Skeletal muscle satellite cell (primary cell): ENCODE results near the gene PPFIA4. TPM values are rescaled to one million over a fixed set of nuclear protein-coding genes. Genes with fewer than 3 reads are reported as not detected.
A peak's percentile ranks its signal among the peaks of the same experiment; 100 is the strongest.
"Not testable (repeated sequence)": the region's sequence is repeated elsewhere in the genome, so short reads cannot be mapped to it uniquely, and the experiment has no call there.

Experiments
- H3K27me3 ChIP-seq: 2 replicates; pipeline ENCODE4 v1.7.0; 2013; ENCODE audit warnings: low read length; ENCODE audit not compliant: control insufficient read depth, insufficient read depth
- H3K36me3 ChIP-seq: 2 replicates; pipeline ENCODE4 v1.7.0; 2013; ENCODE audit warnings: mild to moderate bottlenecking, control low read depth, low read length; ENCODE audit not compliant: insufficient read depth
- H3K4me1 ChIP-seq: 2 replicates; pipeline ENCODE4 v1.7.0; 2013; ENCODE audit warnings: low read length; ENCODE audit not compliant: control insufficient read depth, insufficient read depth
- H3K4me2 ChIP-seq: 2 replicates; pipeline ENCODE4 v1.7.0; 2013; ENCODE audit warnings: mild to moderate bottlenecking, low read length
- H3K4me3 ChIP-seq: 2 replicates; pipeline ENCODE4 v1.7.0; 2013; ENCODE audit warnings: low read length
- H3K9ac ChIP-seq: 2 replicates; pipeline ENCODE4 v1.7.0; 2013; ENCODE audit warnings: mild to moderate bottlenecking, low read depth, low read length, moderate library complexity
- H3K9me3 ChIP-seq: replicated peaks from 2 replicates; pipeline ENCODE4 v1.7.0; 2013; ENCODE audit warnings: mild to moderate bottlenecking, control low read depth, low read length
- total RNA-seq: library from RNA; depleted of rRNA; stranded (reverse); fragments of >200 nt; gene quantifications from 2 replicates; pipeline ENCODE4 v1.2.3, GENCODE V29; 2012; rRNA removed

PPFIA4 gene
- total RNA-seq, result 4.8 and 14.6 TPM in 2 replicates

- Histone ChIP-seq H3K27me3 (peaks cover 5% of the 10 kb centered on the region), H3K4me1 (peaks cover 19% of the 10 kb centered on the region), H3K9ac (peak within 1 kb of the TSS; percentile 84), H3K4me3 (peak within 1 kb of the TSS; percentile 95), H3K9me3 (no peaks in the 10 kb centered on the region), H3K4me2 (peak within 1 kb of the TSS; percentile 98), H3K36me3 (peaks cover 22% of the 10 kb centered on the region)
Measured at GRCh38 chr1:203026031-203026665, at the start of gene PPFIA4. PPFIA4 (plus strand) TSS chr1:203026491; CDS start chr1:203039009, 12,518 bp downstream.

- peaks cover 73% of the 10 kb centered on the region for H3K27me3 ChIP-seq
- no peaks in the 10 kb centered on the region for H3K4me1 ChIP-seq
- no peaks in the 10 kb centered on the region for H3K9me3 ChIP-seq
- H3K4me2 ChIP-seq, result no peak overlapping the region
- H3K36me3 ChIP-seq, result no peaks in the 10 kb centered on the region
- H3K9ac ChIP-seq, result no peak overlapping the region
- H3K4me3 ChIP-seq, result no peak overlapping the region
Measured at GRCh38 chr1:202976633-202977032, 49.7 kb upstream of the PPFIA4 start.

GRCh38 chr1:202979459-202979858 lies 46.8 kb upstream of the PPFIA4 start:
- Histone ChIP-seq H3K36me3 (no peaks in the 10 kb centered on the region), H3K4me1 (no peaks in the 10 kb centered on the region), H3K4me3 (no peak overlapping the region), H3K9me3 (no peaks in the 10 kb centered on the region), H3K27me3 (peaks cover 53% of the 10 kb centered on the region), H3K4me2 (no peak overlapping the region), H3K9ac (no peak overlapping the region)

- Histone ChIP-seq H3K4me2 (no peak overlapping the region), H3K36me3 (no peaks in the 10 kb centered on the region), H3K9ac (no peak overlapping the region), H3K4me1 (no peaks in the 10 kb centered on the region), H3K4me3 (no peak overlapping the region), H3K9me3 (no peaks in the 10 kb centered on the region), H3K27me3 (peaks cover 51% of the 10 kb centered on the region)
Measured at GRCh38 chr1:202981939-202982338, 44.4 kb upstream of the PPFIA4 start.

GRCh38 chr1:202982715-202983430 lies 43.4 kb upstream of the PPFIA4 start:
- H3K4me1 ChIP-seq, result no peaks in the 10 kb centered on the region
- H3K9ac ChIP-seq, result no peak overlapping the region
- H3K4me2 ChIP-seq, result no peak overlapping the region
- H3K36me3 ChIP-seq, result no peaks in the 10 kb centered on the region
- H3K9me3 ChIP-seq, result no peaks in the 10 kb centered on the region
- peaks cover 51% of the 10 kb centered on the region for H3K27me3 ChIP-seq
- H3K4me3 ChIP-seq, result no peak overlapping the region

GRCh38 chr1:202986120-202986519 lies 40.2 kb upstream of the PPFIA4 start:
- H3K4me2 ChIP-seq, H3K9me3 ChIP-seq, H3K4me1 ChIP-seq, H3K36me3 ChIP-seq, H3K9ac ChIP-seq, H3K4me3 ChIP-seq: not testable (repeated sequence)
- peaks cover 49% of the 10 kb centered on the region for H3K27me3 ChIP-seq

- no peak overlapping the region for H3K4me3 ChIP-seq
- peaks cover 61% of the 10 kb centered on the region for H3K27me3 ChIP-seq
- H3K4me1 ChIP-seq, result no peaks in the 10 kb centered on the region
- H3K4me2 ChIP-seq, result no peak overlapping the region
- no peak overlapping the region for H3K9ac ChIP-seq
- no peaks in the 10 kb centered on the region for H3K9me3 ChIP-seq
- H3K36me3 ChIP-seq, result no peaks in the 10 kb centered on the region
Measured at GRCh38 chr1:202987255-202987654, 39.0 kb upstream of the PPFIA4 start.

- Histone ChIP-seq H3K4me3 (no peak overlapping the region), H3K9me3 (no peaks in the 10 kb centered on the region), H3K9ac (no peak overlapping the region), H3K4me2 (no peak overlapping the region), H3K36me3 (no peaks in the 10 kb centered on the region), H3K27me3 (peaks cover 69% of the 10 kb centered on the region), H3K4me1 (no peaks in the 10 kb centered on the region)
Measured at GRCh38 chr1:202987922-202988583, 38.2 kb upstream of the PPFIA4 start.

GRCh38 chr1:202989879-202990278 lies 36.4 kb upstream of the PPFIA4 start:
- Histone ChIP-seq H3K4me1 (no peaks in the 10 kb centered on the region), H3K9ac (no peak overlapping the region), H3K4me2 (no peak overlapping the region), H3K36me3 (no peaks in the 10 kb centered on the region), H3K4me3 (no peak overlapping the region), H3K9me3 (no peaks in the 10 kb centered on the region), H3K27me3 (peaks cover 75% of the 10 kb centered on the region)

- no peaks in the 10 kb centered on the region for H3K4me1 ChIP-seq
- H3K36me3 ChIP-seq, result no peaks in the 10 kb centered on the region
- H3K9me3 ChIP-seq, result no peaks in the 10 kb centered on the region
- H3K4me3 ChIP-seq, result no peak overlapping the region
- peaks cover 78% of the 10 kb centered on the region for H3K27me3 ChIP-seq
- no peak overlapping the region for H3K4me2 ChIP-seq
- H3K9ac ChIP-seq, result no peak overlapping the region
Measured at GRCh38 chr1:202991112-202991511, 35.2 kb upstream of the PPFIA4 start.

GRCh38 chr1:202994756-202995155 lies 31.5 kb upstream of the PPFIA4 start:
- no peaks in the 10 kb centered on the region for H3K4me1 ChIP-seq

More at GRCh38 chr1:202994756-202995155, 31.5 kb upstream of the PPFIA4 start:
- no peaks in the 10 kb centered on the region for H3K36me3 ChIP-seq
- no peak overlapping the region for H3K9ac ChIP-seq
- no peak overlapping the region for H3K4me3 ChIP-seq
- H3K9me3 ChIP-seq, result no peaks in the 10 kb centered on the region
- H3K4me2 ChIP-seq, result no peak overlapping the region
- peaks cover 70% of the 10 kb centered on the region for H3K27me3 ChIP-seq
